HEK293 (cell line): ENCODE measurements around the gene BMS1.
"Not testable (repeated sequence)": the region's sequence is repeated elsewhere in the genome, so short reads cannot be mapped to it uniquely, and the experiment has no call there.

Experiments used
- CTCF ChIA-PET: fragments of 350-600 bp; formaldehyde crosslinking; extraction: SDS; loops from one replicate; lab custom pipeline; 2021; ENCODE audit warnings: antibody characterized with exemption; lab: Yijun Ruan, JAX
- POLR2A ChIA-PET: fragments of 300-600 bp; formaldehyde crosslinking; extraction: SDS; loops from one replicate; lab custom pipeline; 2020; ENCODE audit warnings: antibody characterized with exemption, inconsistent platforms; lab: Yijun Ruan, JAX
- H3K27ac ChIP-seq: fragments of 200-500 bp; sonication (Bioruptor generic); 2 replicates; pipeline ENCODE4 v1.5.1; 2014; ENCODE audit warnings: low read depth, low read length, control low read depth, inconsistent platforms; ENCODE audit errors: extremely low read depth
- H3K36me3 ChIP-seq, 2 experiments: fragments of 200-500 bp in 1 of 2; sonication (Bioruptor generic) in 1 of 2; 1 replicate in 1 of 2; 2 replicates in 1 of 2; pipeline ENCODE4 v1.5.1; 2014 to 2017; ENCODE audit warnings: inconsistent platforms in 2 of 2, low read length in 2 of 2; ENCODE audit not compliant: control insufficient read depth in 2 of 2, insufficient read depth in 1 of 2
- H3K4me1 ChIP-seq: fragments of 200-500 bp; sonication (Bioruptor generic); 2 replicates; pipeline ENCODE4 v1.5.1; 2014; ENCODE audit warnings: mild to moderate bottlenecking, low read length, inconsistent platforms; ENCODE audit not compliant: control insufficient read depth, insufficient read depth
- H3K4me3 ChIP-seq: 2 replicates; pipeline ENCODE4 v1.5.1; 2011; ENCODE audit warnings: low read depth, mild to moderate bottlenecking, control low read depth, low read length, moderate library complexity
- H3K9me3 ChIP-seq: fragments of 200-500 bp; sonication (Bioruptor generic); 2 replicates; pipeline ENCODE4 v1.5.1; 2014; ENCODE audit warnings: low read depth, low read length, inconsistent platforms; ENCODE audit not compliant: control insufficient read depth, insufficient read depth
- GFI1B ChIP-seq: fragments of 450-650 bp; formaldehyde crosslinking; IDR thresholded peaks from 2 replicates; pipeline ENCODE4 v1.5.1; 2016; ENCODE audit warnings: missing biosample characterization, missing genetic modification characterization
- PRDM6 ChIP-seq: fragments of 450-650 bp; formaldehyde crosslinking; IDR thresholded peaks from 2 replicates; pipeline ENCODE4 v1.5.1; 2017; ENCODE audit warnings: missing biosample characterization, missing genetic modification characterization
- SP3 ChIP-seq: fragments of 450-650 bp; formaldehyde crosslinking; IDR thresholded peaks from 2 replicates; pipeline ENCODE4 v1.5.1; 2016; ENCODE audit warnings: missing biosample characterization, missing genetic modification characterization
- SP7 ChIP-seq: fragments of 450-650 bp; formaldehyde crosslinking; IDR thresholded peaks from 2 replicates; pipeline ENCODE4 v1.5.1; 2016; ENCODE audit warnings: missing biosample characterization, missing genetic modification characterization
- YY2 ChIP-seq: fragments of 450-650 bp; formaldehyde crosslinking; IDR thresholded peaks from 2 replicates; pipeline ENCODE4 v1.5.1; 2016; ENCODE audit warnings: missing biosample characterization, missing genetic modification characterization
- ZBTB10 ChIP-seq: fragments of 450-650 bp; formaldehyde crosslinking; IDR thresholded peaks from 2 replicates; pipeline ENCODE4 v1.5.1; 2016; ENCODE audit warnings: missing biosample characterization, missing genetic modification characterization
- ZBTB21 ChIP-seq: fragments of 450-650 bp; formaldehyde crosslinking; IDR thresholded peaks from 2 replicates; pipeline ENCODE4 v1.5.1; 2017; ENCODE audit warnings: missing biosample characterization, missing genetic modification characterization
- ZBTB7A ChIP-seq: fragments of 450-650 bp; formaldehyde crosslinking; IDR thresholded peaks from 2 replicates; pipeline ENCODE4 v1.5.1; 2016; ENCODE audit warnings: low read depth, missing biosample characterization, missing genetic modification characterization
- ZNF280D ChIP-seq: fragments of 450-650 bp; formaldehyde crosslinking; IDR thresholded peaks from 2 replicates; pipeline ENCODE4 v1.5.1; 2016; ENCODE audit warnings: missing biosample characterization, missing genetic modification characterization
- ZNF362 ChIP-seq: fragments of 450-650 bp; formaldehyde crosslinking; IDR thresholded peaks from 2 replicates; pipeline ENCODE4 v1.5.1; 2016; ENCODE audit warnings: missing biosample characterization, missing genetic modification characterization
- ZNF473 ChIP-seq: fragments of 450-650 bp; formaldehyde crosslinking; IDR thresholded peaks from 2 replicates; pipeline ENCODE4 v1.5.1; 2017; ENCODE audit warnings: missing biosample characterization, missing genetic modification characterization
- ZNF488 ChIP-seq: fragments of 450-650 bp; formaldehyde crosslinking; IDR thresholded peaks from 2 replicates; pipeline ENCODE4 v1.5.1; 2016; ENCODE audit warnings: missing biosample characterization, missing genetic modification characterization
- ZNF501 ChIP-seq: fragments of 450-650 bp; formaldehyde crosslinking; IDR thresholded peaks from 2 replicates; pipeline ENCODE4 v1.5.1; 2016; ENCODE audit warnings: missing biosample characterization, missing genetic modification characterization
- ZNF518A ChIP-seq: fragments of 450-650 bp; formaldehyde crosslinking; conservative IDR thresholded peaks from 2 replicates; pipeline ENCODE4 v1.5.1; 2016; ENCODE audit warnings: low read depth, missing biosample characterization, missing genetic modification characterization
- ZNF558 ChIP-seq: fragments of 450-650 bp; formaldehyde crosslinking; IDR thresholded peaks from 2 replicates; pipeline ENCODE4 v1.5.1; 2016; ENCODE audit warnings: missing biosample characterization, missing genetic modification characterization
- ZNF658 ChIP-seq: fragments of 450-650 bp; formaldehyde crosslinking; IDR thresholded peaks from 2 replicates; pipeline ENCODE4; 2016; ENCODE audit warnings: missing biosample characterization, missing genetic modification characterization

Gene BMS1

GRCh38 chr10:42850931-42851330, 68.3 kb downstream of the BMS1 start:
- Histone ChIP-seq H3K36me3 (no peaks in the 10 kb centered on the region), H3K4me1 (no peaks in the 10 kb centered on the region), H3K27ac (no peak overlapping the region), H3K4me3 (no peak overlapping the region), H3K9me3 (no peaks in the 10 kb centered on the region)
- ChIA-PET CTCF (interaction anchor here (0.7 kb wide), 1 partner anchor 138 kb away, joined by 3 read pairs; no protein-coding TSS in a partner anchor), POLR2A (interaction anchor here (0.5 kb wide), 1 partner anchor 537 kb away, joined by 5 read pairs; no protein-coding TSS in a partner anchor)
- TF ChIP-seq ZBTB21 (tag by site-specific recombination) = no peak
- TF ChIP-seq ZBTB7A (tag by site-specific recombination) = no peak
- TF ChIP-seq SP7 (tag by site-specific recombination) = no peak
- no peak for TF ChIP-seq GFI1B (tag by site-specific recombination)
- TF ChIP-seq ZNF518A (tag by site-specific recombination) = no peak
- no peak for TF ChIP-seq SP3 (tag by site-specific recombination)
- TF ChIP-seq ZNF473 (tag by site-specific recombination) = no peak
- no peak for TF ChIP-seq ZNF488 (tag by site-specific recombination)
- no peak for TF ChIP-seq ZNF362 (tag by site-specific recombination)
- no peak for TF ChIP-seq YY2 (tag by site-specific recombination)

GRCh38 chr10:42859256-42859655, 76.7 kb downstream of the BMS1 start:
- Histone ChIP-seq H3K36me3 (no peaks in the 10 kb centered on the region), H3K4me3 (no peak overlapping the region), H3K27ac (no peak overlapping the region), H3K4me1 (no peaks in the 10 kb centered on the region), H3K9me3 (no peaks in the 10 kb centered on the region)
- no peak for TF ChIP-seq ZNF658
- no peak for TF ChIP-seq ZBTB10 (tag by site-specific recombination)
- no peak for TF ChIP-seq ZNF501
- no peak for TF ChIP-seq ZNF558 (tag by site-specific recombination)
- TF ChIP-seq PRDM6 (tag by site-specific recombination) = no peak
- TF ChIP-seq ZNF280D (tag by site-specific recombination) = no peak
- POLR2A ChIA-PET = no interaction called here
- CTCF ChIA-PET = no interaction called here

- POLR2A ChIA-PET, CTCF ChIA-PET, H3K9me3 ChIP-seq, H3K36me3 ChIP-seq, H3K4me3 ChIP-seq, H3K4me1 ChIP-seq, H3K27ac ChIP-seq: not testable (repeated sequence)
Measured at GRCh38 chr10:42860016-42860415, 77.4 kb downstream of the BMS1 start.
